HG03175 (cell line): ENCODE results near the gene MRPS2.
"Not testable (repeated sequence)": the region's sequence is repeated elsewhere in the genome, so short reads cannot be mapped to it uniquely, and the experiment has no call there.

ENCODE experiments used
- ATAC-seq: cut with Tn5 transposase; IDR thresholded peaks from one replicate; pipeline ENCODE4 v1.9.1; 2021; ENCODE audit warnings: mild to moderate bottlenecking, moderate library complexity; ENCODE audit not compliant: unreplicated experiment

Gene MRPS2

DNA sequence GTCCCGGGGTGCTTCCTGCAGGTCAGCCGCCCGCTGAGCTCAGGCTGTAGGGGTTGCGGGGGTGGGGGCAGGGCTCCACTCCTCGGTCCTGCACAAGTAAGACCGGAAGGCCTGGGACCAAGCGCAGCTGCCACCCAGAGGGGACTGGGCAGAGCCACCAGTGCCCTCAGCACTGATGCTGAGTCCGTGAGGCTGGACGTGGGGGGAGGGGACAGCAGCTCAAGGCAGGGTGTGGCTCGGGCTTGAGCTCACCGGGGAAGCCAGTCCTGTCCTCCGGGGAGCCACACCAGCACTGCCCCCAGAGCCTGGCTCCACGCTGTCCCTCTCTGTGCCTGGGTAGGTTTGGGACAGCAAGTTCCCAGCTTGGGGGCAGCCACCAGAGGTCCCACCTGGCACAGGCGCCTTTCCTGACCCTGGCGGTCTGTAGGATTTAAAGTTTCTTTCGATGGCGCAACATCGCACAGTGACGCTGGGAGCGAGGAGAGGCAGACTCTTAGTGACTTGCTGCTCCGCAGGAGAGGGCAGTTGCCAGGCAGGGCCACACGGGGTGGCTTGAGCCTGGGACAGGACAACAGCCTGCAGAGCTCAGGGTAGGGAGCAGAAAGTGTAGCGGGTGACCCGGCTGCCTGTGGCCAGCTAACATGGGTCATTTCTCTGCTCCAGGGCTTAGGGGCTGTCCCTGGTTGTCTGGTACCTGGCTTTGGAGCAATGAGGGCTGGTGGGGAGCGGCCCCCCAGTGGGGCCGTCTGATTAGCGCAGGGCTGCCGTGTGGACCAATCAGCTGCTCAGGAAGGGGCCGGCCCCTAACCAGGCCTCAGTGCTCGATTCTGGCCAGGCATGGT lies 26.5 kb downstream of the MRPS2 start:
- no peak for ATAC-seq

DNA sequence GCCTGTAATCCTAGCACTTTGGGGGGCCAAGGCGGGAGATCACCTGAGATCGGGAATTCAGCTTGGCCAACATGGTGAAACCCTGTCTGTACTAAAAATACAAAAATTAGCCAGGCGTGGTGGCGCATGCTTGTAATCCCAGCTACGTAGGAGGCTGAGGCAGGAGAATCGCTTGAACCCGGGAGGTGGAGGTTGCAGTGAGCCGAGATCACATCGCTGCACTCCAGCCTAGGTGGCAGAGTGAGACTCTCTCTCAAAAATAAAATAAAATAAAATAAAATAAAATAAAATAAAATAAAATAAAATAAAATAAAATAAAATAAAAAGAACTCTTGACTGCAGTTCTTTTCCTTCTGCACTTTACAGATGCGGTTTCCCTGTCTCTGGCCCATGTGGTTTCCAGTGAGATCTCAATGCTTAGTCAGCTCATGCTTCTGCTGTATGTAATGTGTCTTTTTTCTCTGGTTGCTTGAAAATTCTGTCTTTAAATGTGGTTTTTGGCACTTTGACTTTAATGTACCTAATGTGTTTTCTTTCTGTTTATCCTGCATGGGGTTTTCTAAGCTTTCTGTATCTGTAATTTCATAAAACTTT lies 28.5 kb downstream of the MRPS2 start:
- not testable (repeated sequence) for ATAC-seq

DNA sequence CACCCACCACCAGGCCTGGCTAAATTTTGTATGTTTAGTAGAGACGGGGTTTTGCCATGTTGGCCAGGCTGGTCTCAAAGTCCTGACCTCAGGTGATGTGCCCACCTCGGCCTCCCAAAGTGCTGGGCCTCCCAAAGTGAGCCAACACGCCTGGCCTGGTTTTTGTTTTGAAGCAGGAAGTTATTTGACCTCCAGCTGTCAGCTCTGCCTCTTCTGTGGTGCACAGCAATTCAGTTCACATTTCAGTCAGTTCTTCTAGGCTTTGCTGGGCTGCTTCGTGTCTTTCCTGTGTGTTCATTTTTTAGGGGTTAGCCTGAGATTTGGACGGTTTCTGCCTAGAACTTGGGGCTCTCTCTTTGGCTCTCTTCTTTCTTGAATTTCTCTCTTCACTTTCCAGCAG lies 29.7 kb downstream of the MRPS2 start:
- ATAC-seq: no peak

DNA sequence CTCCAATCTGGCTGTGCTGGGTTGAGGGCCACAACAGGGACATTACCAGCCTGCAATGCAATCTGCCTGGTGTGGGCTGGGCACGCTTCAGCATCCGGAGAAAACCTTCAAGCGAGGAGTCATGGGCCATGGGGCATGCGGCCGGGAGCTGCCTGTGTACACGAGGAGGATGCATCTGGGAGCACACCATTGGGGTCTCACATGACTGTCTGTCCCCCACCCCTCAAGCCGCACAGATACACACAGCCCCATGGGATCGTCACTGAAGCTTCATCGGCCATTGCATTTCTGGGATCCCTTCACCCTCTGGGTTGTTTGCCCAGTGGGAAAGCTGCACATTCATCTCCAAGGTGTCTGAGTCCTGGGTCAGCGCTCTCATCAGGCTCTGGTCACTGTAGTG lies 30.6 kb downstream of the MRPS2 start:
- ATAC-seq: no peak

DNA sequence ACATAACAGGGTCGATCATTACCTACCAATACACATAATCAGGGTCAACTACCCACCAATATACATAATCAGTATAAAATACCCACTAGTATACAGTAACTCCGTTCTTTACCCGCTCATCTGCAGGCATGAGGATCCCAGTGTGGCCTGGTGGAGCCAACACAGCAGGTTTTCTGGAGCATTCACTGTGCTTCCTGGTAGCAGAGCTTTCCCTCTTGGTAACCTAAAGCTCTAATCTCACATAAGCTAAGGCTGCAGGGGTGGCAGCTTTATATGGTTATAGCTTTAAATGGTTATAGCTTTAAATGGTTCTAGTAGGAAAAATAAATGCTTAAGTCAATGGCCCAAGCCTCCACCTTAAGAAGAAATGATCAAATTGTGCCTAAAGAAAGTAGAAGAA lies 32.6 kb downstream of the MRPS2 start:
- no peak for ATAC-seq

DNA sequence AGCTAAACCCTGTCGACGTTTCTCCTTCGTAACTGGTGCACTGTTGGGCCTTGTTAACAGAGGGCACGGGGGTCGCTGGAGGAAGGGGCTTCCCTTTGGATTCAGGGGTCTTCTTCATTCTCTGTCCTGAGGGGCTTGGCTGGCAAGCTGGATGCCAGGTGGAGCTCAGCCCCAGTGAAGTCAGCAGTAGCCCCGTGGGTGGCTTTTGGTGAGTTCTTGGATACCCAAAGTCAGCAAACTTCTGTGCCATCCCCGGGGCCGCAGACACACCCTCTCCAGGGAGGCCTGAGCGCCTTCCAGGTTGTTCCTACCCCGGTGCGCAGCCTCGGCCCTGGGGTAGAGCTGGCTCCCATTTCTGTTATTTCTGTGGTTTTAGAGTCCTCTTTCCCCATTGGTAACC lies 33.2 kb downstream of the MRPS2 start:
- ATAC-seq: no peak

DNA sequence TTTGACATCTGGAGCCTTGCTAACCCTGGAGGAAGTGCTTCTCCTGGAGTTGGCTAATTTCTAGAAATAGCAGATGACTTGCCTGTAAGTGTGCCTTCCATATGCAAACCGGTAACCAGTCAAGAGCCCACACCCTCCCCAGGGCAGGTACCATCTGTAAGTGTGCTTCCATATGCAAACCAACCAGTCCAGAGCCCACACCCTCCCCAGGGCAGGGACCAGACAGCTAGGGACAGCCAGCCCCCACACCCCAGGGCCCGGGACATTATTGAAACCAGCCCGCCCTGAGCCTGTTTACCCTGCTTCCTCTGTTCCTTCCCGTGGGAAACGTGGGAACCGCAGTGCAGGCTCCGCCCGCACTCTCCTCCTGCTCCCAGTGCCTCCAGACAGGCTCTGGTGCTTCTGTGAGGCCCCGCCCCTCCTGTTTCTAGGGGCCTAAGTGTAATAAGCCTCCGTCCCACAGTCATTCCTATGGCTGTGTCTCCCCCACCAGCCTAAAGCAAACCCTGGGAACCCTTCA lies 33.8 kb downstream of the MRPS2 start:
- ATAC-seq: not testable (repeated sequence)

DNA sequence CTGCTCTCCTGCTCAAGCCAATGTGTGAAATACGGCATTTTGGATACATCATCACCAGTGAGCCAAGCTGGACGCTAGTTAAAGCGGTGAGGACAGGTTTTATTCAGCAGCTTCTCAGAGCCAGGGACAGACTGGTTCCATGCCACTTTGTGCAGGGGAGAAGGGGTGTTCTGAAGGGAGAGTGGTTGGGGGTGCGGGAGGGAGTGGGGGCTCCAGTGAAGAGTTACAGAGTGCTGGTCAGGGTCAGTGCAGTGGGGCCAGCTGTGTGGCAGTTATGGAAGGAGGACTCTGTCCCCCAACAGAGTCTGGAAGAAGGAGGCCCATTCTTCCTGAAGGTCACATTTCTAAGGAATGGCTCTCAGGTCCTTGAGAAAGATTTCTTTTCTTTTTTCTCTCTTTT lies 34.3 kb downstream of the MRPS2 start:
- not testable (repeated sequence) for ATAC-seq

DNA sequence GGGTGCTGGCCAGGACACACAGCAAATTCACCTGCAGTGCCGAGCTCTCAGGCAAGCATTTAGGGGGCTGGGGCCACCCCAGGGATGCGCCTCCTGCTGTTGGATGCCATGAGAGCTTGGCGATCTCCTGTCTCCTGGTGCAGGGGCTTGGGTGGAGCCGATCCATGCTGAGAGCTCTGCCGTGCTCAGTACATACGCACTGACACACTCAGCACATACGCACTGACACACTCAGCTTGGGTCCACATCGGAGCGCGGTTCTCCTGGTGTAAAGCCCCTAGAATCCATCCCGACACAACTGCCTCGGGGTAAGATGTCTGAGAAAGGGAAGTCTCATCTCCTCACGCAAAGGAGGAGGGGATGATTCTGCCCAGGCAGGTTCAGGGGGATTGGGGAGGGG lies 35.1 kb downstream of the MRPS2 start:
- not testable (repeated sequence) for ATAC-seq

DNA sequence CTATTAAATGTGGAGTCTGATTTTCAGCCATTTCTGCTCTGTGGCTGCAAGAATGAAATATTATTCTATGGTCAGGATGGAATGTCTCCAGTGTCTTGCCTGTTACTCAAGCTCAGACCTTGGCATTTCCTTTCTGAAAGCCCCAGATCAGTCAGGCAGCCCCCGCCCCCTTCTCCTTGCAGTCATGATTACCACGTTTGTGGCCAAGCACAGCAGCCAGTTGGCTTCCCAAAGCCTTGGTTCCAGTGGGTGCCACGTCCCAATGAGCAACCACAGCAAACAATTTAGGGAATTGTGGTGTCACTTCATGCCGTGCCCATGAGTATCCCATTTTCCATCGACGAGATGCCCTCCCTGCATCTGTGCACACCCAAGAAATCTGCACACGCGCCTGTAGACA lies 35.7 kb downstream of the MRPS2 start:
- no peak for ATAC-seq

DNA sequence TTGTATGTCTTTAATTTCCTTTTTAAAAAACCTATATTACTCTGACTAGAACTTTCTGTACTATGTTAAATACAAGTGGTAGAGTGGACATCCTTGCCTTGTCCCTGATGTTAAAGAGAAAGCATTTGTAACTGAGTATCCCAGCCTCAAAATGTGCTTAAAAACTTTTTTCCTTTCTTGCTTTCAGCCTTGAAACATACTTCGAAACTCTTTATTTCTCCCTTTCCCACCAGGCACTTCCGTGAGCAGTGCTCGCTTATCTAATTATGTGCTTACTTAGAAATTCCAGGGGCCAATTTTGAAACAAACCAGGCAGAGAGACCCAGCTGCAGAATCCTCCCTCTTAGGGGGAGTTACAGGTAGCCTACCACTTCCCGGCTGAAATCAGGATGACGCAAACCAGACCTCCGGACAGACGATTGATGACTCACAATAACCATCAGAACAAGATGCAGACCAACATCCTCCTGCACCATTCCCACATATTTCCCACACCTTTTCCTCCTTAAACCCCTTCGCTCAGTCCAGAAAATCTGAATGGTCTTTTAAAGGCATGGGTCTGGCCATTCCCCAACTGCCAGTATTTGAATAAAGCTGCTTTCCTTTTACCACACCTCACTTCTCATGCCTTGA lies 42.9 kb downstream of the MRPS2 start:
- ATAC-seq: not testable (repeated sequence)

DNA sequence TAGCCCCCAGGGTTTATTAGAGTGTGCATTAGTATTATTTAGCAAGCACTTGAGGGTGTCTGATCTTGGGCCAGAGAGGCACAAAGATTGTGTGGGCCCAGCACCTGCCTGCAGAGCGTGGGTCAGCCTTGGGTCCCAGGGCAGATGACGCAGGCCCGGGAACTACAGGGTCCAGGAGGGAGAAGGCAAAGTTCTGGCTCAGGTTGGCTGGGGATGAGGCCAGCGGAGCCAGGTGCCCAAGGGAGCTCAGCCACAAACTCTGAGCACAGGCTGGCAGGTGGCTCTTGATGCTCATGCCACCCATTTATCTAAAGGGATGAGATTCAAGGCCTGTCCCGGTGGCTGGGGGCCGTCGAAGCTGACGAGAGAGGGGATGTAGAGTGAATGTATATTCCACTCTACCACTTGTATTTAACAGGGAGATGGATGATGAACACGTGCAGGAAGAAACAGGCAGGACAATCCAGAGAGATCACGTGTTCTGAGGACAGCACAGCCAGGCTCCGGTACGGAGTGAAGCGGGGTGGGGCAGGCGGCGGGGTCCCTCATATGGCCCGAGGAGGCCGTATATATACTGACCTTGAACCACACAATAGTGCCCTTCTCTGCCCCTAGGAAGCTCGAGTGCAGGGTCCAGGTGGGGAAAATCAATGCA lies 44.6 kb downstream of the MRPS2 start:
- no peak for ATAC-seq

DNA sequence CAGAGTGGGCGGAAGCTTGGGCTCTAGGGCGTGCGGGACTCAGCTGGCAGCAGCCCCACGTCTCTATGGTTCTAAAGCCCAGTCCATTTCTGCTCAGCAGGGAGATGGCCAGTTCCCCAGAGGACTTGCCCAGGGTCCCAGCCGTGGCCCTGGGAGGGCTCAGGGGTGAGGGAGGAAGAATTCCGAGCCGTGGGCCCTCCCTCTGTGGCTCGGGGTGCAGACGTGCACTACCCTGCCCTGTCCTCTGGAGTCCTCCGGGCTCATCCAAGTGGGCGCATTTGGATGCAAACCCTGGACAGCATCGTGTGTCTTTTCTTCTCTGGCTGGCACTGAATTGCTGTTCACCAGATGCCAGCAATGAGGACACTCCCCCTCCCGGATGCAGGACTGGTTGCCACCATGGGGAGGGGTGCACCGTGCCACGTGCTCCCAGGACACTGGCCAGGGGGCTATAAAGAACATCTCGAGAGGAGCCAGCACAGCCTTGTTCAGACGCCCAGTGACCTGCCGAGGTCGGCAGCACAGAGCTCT lies 45.2 kb downstream of the MRPS2 start, which contains the start of gene OBP2A:
OBP2A (plus strand) TSS at position 481 of the 531 bp plus-strand sequence. CDS start 55 bp downstream, outside the sequence.
- not testable (repeated sequence) for ATAC-seq

DNA sequence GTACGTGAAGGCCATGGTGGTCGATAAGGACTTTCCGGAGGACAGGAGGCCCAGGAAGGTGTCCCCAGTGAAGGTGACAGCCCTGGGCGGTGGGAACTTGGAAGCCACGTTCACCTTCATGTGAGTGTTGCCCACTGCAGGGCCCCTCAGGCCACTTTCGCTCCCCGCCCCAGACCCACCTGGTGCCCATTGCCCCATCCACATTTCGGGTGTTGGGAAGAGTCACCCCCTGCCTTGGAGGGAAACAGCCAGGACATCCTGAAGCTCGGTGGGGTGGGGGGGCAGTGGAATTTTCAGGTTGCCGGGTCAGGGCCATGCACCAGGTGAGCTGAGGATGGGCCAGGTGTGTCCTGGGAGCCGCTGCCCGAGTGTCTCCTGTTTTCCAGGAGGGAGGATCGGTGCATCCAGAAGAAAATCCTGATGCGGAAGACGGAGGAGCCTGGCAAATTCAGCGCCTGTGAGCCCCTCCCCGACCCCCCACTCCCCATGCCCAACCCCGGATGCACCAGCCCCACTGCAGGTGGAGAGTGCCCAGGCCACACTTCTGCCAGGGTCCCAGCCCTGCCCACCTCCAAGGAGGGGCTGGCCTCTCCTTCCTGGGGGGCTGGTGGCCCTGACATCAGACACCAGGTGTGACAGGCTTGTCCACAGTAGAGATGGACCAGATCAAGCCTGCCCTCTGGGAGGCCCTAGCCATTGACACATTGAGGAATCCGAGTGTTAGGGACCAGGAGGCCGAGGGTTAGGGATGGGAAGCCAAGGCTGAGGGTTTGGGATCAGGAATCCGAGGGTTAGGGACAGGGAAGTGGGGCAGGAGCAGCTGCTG lies 46.5 kb downstream of the MRPS2 start:
- not testable (repeated sequence) for ATAC-seq

DNA sequence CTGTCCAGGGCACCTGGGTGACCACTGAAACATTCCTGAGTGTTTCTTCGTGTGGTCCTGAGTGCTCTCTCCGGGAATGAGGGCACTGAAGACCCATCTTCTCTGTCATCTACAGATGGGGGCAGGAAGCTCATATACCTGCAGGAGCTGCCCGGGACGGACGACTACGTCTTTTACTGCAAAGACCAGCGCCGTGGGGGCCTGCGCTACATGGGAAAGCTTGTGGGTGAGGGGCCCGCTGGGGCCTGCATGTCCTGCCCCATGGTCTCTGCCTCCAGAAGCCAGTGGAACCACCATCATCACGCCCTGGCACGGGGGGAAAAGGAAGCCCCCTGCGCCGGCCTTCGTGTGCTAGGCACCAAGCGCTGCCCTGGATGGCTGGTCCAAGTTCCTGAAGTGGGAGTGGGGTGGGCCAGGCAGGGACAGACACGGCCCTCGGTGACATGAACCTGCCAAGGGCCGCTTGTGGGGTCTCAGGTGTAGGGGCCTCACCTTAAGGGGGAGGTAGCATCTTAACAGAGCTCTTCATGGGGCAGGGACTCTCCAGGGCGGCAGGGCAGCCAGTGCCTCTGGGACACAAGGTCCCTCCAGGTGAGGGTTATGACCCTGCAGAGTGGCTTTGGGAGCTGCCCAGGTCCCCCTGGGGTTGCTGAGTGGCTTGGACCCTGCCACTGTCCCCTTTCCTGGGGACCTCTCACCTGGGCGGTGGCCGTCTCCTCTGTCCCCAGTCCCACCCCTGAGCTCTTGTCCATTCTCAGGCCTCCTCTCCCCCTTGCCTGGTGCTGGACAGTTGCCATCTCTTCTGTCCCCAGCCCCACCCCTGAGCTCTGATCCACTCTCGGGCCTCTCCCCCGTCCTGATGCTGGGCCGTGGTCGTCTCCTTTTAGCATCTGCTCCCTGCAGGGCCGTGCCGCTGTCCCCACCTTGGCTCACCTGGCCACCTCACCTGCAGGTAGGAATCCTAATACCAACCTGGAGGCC lies 47.6 kb downstream of the MRPS2 start:
- ATAC-seq: no peak

DNA sequence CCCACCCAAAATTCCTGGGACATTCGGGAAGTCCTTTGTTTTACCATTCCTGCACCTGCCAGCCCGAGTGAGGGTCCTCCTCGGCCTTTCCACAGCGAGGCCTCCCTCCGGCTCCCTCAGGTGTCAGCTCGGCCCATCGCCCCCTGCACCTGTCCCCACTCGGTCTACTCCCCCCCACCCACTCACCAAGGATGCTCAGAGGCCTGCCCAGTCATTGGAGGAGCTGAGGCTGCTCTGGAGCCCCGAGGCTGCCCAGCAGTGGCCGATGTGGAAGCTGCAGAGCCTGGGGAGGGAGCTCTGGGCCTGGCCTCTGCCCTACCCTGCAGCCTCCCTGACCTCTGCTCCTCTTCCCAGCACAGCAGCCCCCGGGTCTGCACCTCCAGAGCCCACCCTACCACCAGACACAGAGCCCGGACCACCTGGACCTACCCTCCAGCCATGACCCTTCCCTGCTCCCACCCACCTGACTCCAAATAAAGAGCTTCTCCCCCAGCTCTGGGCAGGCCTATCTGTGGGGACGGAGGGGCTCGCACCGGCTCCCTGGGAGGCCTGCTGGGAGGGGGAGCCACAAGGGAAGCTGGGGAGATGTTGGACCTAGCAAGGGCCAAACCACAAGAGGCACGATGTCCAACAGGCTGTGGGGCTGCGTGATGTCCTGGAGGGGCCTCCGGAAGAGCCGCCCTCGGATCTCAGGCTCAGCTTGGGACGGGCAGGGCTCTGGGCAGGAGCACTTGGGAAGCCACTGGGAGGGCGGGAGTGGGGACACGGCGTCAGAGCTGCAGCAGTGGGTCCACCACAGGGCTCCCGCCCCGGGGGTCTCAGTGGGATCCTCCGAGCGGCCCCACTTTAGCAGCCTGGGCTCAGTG lies 49.2 kb downstream of the MRPS2 start:
- not testable (repeated sequence) for ATAC-seq

DNA sequence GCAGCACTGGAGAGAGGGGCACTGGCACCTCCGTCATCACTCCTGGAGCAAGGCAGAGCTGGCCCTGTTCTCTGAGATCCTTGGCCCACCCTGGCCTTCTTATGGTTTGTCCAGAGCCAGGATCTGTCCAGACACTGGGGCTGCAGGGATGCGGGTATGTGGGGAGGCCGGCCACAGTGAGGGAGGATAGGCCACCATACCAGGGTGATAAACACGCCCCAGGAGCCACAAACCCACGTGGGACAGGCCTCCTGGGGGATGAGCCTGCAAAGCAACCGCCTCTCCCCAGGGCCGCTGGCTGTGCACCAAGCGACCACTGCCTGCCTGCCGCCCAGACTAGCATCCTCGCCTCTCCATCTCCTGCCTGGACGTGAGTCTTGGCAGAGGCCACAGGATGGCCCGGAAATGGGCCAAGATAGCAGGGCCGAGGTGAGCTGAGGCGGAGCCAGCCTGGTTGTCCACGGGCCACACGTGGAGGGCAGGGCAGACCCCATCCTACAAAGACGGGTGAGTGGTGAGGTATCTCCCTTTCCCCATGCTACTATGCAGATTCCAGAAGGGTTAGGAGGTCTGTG lies 49.9 kb downstream of the MRPS2 start:
- no peak for ATAC-seq

DNA sequence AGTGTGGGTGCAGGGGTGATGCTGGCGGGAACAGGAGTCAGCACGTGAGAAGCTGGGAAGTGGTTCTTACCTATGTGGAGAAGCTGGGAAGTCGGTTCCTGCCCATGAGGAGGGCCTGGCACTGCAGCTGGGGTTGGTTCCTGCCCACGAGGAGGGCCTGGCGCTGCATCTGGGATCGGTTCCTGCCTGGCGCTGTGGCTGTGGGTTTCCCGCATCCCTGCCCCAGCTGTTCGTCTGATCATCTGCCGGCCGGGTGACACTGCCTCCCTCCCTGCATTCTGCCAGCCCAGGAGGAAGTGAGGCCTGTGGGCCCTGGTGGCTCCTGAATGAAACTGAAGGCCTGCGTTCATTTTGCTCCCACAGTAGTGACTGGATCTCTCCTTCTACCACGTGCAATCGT lies 50.5 kb downstream of the MRPS2 start:
- ATAC-seq: no peak
